ENCODE results near the gene STK17A.

DNA sequence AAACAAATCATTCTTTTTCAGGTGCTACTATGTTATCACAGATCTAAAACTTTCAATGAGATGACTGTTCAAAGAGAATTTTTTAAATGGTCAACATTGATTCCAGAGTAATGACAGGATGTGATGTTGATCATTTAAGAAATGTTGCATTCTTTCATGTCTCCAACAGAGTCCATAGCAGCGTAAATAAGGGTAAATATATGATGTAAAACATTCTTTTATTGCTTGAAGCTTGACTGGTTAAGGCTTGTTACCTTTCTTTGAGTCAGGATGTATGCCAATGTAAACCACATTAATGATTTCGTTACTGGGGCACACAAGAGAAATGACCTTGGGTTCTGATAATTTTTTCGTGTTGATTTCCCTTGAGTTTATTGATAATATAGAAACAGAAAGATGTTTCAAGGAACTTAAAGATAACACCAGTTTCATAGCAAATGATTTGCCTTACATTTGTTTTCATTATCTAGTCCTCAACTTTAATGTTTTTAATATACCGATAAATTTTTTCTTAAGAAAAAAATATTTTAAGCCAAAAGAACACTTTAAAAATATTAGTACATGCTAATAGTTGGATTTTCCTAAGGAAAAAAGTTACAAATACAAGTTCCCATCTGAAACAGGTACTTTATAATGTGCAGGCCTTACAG lies 3.5 kb downstream of the STK17A start:
- TF ChIP-seq CTCF (IDR thresholded peaks at IDR 0.05) (no peak), POLR2A (IDR thresholded peaks at IDR 0.05) (no peak)
